HCT116 (cell line): Measurements from ENCODE around the gene KANSL1. TPM values are rescaled to one million over a fixed set of nuclear protein-coding genes. Genes with fewer than 3 reads are reported as not detected.

ENCODE experiments used
- ATAC-seq: fragments of 200-7000 bp; cut with Tn5 transposase; 2 replicates; pipeline ENCODE4 v1.9.1; 2020; ENCODE audit warnings: mild to moderate bottlenecking, moderate library complexity
- BruUV-seq: library from RNA; stranded (reverse); fragments of 400-500 nt; replicated peaks from 2 replicates; lab custom pipeline; 2021; lab: Mats Ljungman, UMichigan
- CTCF ChIA-PET: fragments of 300-600 bp; sonication (Branson Sonifier 250); formaldehyde crosslinking; loops from one replicate; lab custom pipeline; 2021; ENCODE audit warnings: antibody characterized with exemption; lab: Charles Lee
- POLR2A ChIA-PET: fragments of 300-600, 350-600 bp; sonication (Branson Sonifier 250); formaldehyde crosslinking; loops from one replicate; lab custom pipeline; 2021; ENCODE audit warnings: antibody characterized with exemption; lab: Charles Lee
- RAD21 ChIA-PET, 2 experiments: fragments of 300-600 bp; sonication (Branson Sonifier 250); formaldehyde crosslinking; loops; one replicate each; lab custom pipeline; 2023; ENCODE audit warnings: low total read pairs in 2 of 2; ENCODE audit not compliant: uncharacterized antibody in 2 of 2, unreplicated experiment in 2 of 2, low non-redundant PET in 1 of 2; lab: Charles Lee
- DNase-seq: peaks from one replicate; pipeline ENCODE4 v3.0.0-alpha.2; 2010; ENCODE audit warnings: low read depth, low spot score
- H2AFZ ChIP-seq: fragments of 200-600 bp; shearing (Covaris generic), sonication (generic); 2 replicates; pipeline ENCODE4 v1.6.1; 2017; ENCODE audit warnings: low read depth, mixed run types, mixed read lengths, antibody characterized with exemption, low read length; ENCODE audit not compliant: poor library complexity, severe bottlenecking
- H3K27ac ChIP-seq: 2 replicates; pipeline ENCODE4 v1.5.1; 2012; ENCODE audit warnings: low read depth, low read length
- H3K27me3 ChIP-seq: fragments of 200-600 bp; sonication (generic); 2 replicates; pipeline ENCODE4 v1.6.1; 2016; ENCODE audit warnings: mixed run types, low read length, mixed read lengths; ENCODE audit not compliant: insufficient read depth
- H3K36me3 ChIP-seq, 2 experiments: fragments of 200-500 bp in 1 of 2; fragments of 200-600 bp in 1 of 2; sonication (Bioruptor generic) in 1 of 2; sonication (generic) in 1 of 2; 2 replicates each; pipeline versions ENCODE4 v1.5.1 to v1.6.1; 2014 to 2016; ENCODE audit warnings: low read length in 2 of 2, inconsistent platforms in 1 of 2, mixed read lengths in 1 of 2, mixed run types in 1 of 2; ENCODE audit not compliant: insufficient read depth in 2 of 2, control insufficient read depth in 1 of 2
- H3K4me1 ChIP-seq, 2 experiments: fragments of 200-600 bp in 1 of 2; sonication (generic) in 1 of 2; 2 replicates each; pipeline versions ENCODE4 v1.5.1 to v1.6.1; 2012 to 2017; ENCODE audit warnings: low read length in 2 of 2, inconsistent platforms in 1 of 2, mild to moderate bottlenecking in 1 of 2, mixed read lengths in 1 of 2, mixed run types in 1 of 2, moderate library complexity in 1 of 2; ENCODE audit not compliant: insufficient read depth in 2 of 2, control insufficient read depth in 1 of 2
- H3K4me2 ChIP-seq: fragments of 200-600 bp; sonication (generic); 2 replicates; pipeline ENCODE4 v1.6.1; 2017; ENCODE audit warnings: mixed run types, low read length, mixed read lengths
- H3K4me3 ChIP-seq, 2 experiments: fragments of 200-600 bp in 1 of 2; sonication (generic) in 1 of 2; replicated peaks in 1 of 2; 2 replicates each; pipeline ENCODE4 v1.5.1; 2011 to 2016; ENCODE audit warnings: low read length in 2 of 2, control low read depth in 1 of 2, low read depth in 1 of 2, mild to moderate bottlenecking in 1 of 2, mixed read lengths in 1 of 2, mixed run types in 1 of 2
- H3K79me2 ChIP-seq: fragments of 200-600 bp; sonication (generic); 2 replicates; pipeline ENCODE4 v1.6.1; 2017; ENCODE audit warnings: mild to moderate bottlenecking, mixed run types, low read length, moderate library complexity, mixed read lengths; ENCODE audit not compliant: insufficient read depth
- H3K9ac ChIP-seq: fragments of 200-600 bp; sonication (generic); 2 replicates; pipeline ENCODE4 v1.6.1; 2016; ENCODE audit warnings: low read length, mixed read lengths
- H3K9me2 ChIP-seq: fragments of 200-600 bp; sonication (generic), shearing (Covaris generic); 2 replicates; pipeline ENCODE4 v1.6.1; 2017; ENCODE audit warnings: mixed run types, mild to moderate bottlenecking, moderate library complexity; ENCODE audit not compliant: insufficient read depth
- H3K9me3 ChIP-seq, 2 experiments: fragments of 200-500 bp in 1 of 2; fragments of 200-600 bp in 1 of 2; sonication (Bioruptor generic) in 1 of 2; sonication (generic) in 1 of 2; 2 replicates each; pipeline ENCODE4 v1.6.1; 2014 to 2017; ENCODE audit warnings: low read length in 2 of 2, mixed read lengths in 2 of 2, inconsistent platforms in 1 of 2, low read depth in 1 of 2, mild to moderate bottlenecking in 1 of 2, mixed run types in 1 of 2, moderate library complexity in 1 of 2; ENCODE audit not compliant: control insufficient read depth in 1 of 2, insufficient read depth in 1 of 2
- H4K20me1 ChIP-seq: fragments of 200-600 bp; sonication (generic), shearing (Covaris generic); 2 replicates; pipeline ENCODE4 v1.6.1; 2017; ENCODE audit warnings: mixed run types, mild to moderate bottlenecking, moderate library complexity; ENCODE audit not compliant: insufficient read depth
- CBX3 ChIP-seq: IDR thresholded peaks from 2 replicates; pipeline ENCODE4 v1.6.1; 2012; ENCODE audit warnings: low read depth
- ELF1 ChIP-seq: IDR thresholded peaks from 2 replicates; pipeline ENCODE4 v1.6.1; 2012; ENCODE audit warnings: low read depth, borderline replicate concordance
- EZH2 ChIP-seq: fragments of 200-600 bp; sonication (generic); IDR thresholded peaks from 2 replicates; pipeline ENCODE4 v1.6.1; 2017; ENCODE audit warnings: antibody characterized with exemption, mixed run types
- POLR2A ChIP-seq: IDR thresholded peaks from 2 replicates; pipeline ENCODE4 v1.7.0; 2011; ENCODE audit warnings: borderline replicate concordance; ENCODE audit not compliant: insufficient read depth, insufficient read length; ENCODE audit errors: extremely low read depth
- POLR2AphosphoS5 ChIP-seq: IDR thresholded peaks from 2 replicates; pipeline ENCODE4 v1.6.1; 2011; ENCODE audit warnings: mild to moderate bottlenecking, low read depth, low read length, moderate library complexity
- SIN3A ChIP-seq: IDR thresholded peaks from 2 replicates; pipeline ENCODE4 v1.6.1; 2012; ENCODE audit warnings: low read depth
- SP1 ChIP-seq: IDR thresholded peaks from 2 replicates; pipeline ENCODE4 v1.6.1; 2012; ENCODE audit warnings: low read depth
- YY1 ChIP-seq: IDR thresholded peaks from 2 replicates; pipeline ENCODE4 v1.6.1; 2011; ENCODE audit warnings: low read length, low read depth, moderate library complexity, mild to moderate bottlenecking; ENCODE audit not compliant: insufficient replicate concordance; ENCODE audit errors: extremely low read depth
- intact Hi-C: fragments of 100-400 bp; cut with micrococcal nuclease; formaldehyde crosslinking; loops from 2 replicates; pipeline ENCODE4 v1.10.0; 2022
- total RNA-seq: library from RNA; stranded (reverse); gene quantifications from one replicate; pipeline ENCODE4 v1.2.1, GENCODE V29; 2021; ENCODE audit not compliant: unreplicated experiment
- TF ChIP-seq, protein P1 (sequence below): IDR thresholded peaks from 2 replicates; pipeline ENCODE4 v1.6.1; 2012
- TF ChIP-seq, protein P2 (sequence below): IDR thresholded peaks from 2 replicates; pipeline ENCODE4 v1.6.1; 2012; ENCODE audit warnings: low read depth
- TF ChIP-seq, protein P3 (sequence below): IDR thresholded peaks from 2 replicates; pipeline ENCODE4 v1.6.1; 2011; ENCODE audit warnings: mild to moderate bottlenecking, low read length, moderate library complexity; ENCODE audit not compliant: insufficient replicate concordance; ENCODE audit errors: extremely low read depth
- TF ChIP-seq, protein P4 (sequence below): IDR thresholded peaks from 2 replicates; pipeline ENCODE4 v1.6.1; 2012
- TF ChIP-seq, protein P5 (sequence below), 3 experiments: fragments of 200-600 bp in 1 of 3; sonication (generic) in 1 of 3; IDR thresholded peaks in 2 of 3; conservative IDR thresholded peaks in 1 of 3; 2 replicates each; pipeline ENCODE4 v1.5.1; 2012 to 2017; ENCODE audit warnings: low read depth in 2 of 3, low read length in 2 of 3, antibody characterized with exemption in 1 of 3, borderline replicate concordance in 1 of 3, control low read depth in 1 of 3, mild to moderate bottlenecking in 1 of 3, mixed read lengths in 1 of 3, mixed run types in 1 of 3, moderate library complexity in 1 of 3; ENCODE audit not compliant: insufficient read depth in 1 of 3

The KANSL1 gene
- total RNA-seq, 1 experiment from 2014 or later = 77.5 TPM

DNA sequence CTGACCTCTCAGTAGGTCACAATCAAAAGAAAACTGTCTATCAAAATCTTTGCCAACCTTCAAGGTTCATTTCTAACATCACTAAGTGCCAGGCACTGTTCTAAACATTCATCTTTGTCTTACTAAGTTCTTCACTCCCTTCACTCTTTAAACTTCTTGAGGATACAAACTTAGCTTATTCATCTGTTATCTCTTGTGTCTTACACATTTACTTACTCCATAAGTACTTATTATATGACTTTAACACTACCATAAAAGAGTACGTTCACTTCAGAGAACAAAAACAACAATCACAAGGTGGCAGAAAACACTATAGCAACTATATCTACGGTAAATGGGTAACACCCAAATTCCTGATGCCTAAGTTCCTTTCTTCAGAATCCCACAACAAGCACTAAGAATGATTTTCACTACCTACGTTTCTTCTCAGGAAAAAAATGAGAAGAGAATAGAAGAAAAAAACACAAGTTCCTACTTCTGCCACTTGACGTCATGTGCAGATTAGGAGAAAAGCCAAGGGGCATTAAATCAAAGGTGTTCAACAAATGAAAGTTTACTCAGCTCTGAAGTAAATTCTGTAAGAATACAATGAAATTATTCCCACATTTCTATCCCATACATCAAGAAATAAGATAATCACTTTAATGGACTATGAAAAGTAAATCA, 29.2 kb downstream of the KANSL1 start (continued):
- TF ChIP-seq, protein P1, sequence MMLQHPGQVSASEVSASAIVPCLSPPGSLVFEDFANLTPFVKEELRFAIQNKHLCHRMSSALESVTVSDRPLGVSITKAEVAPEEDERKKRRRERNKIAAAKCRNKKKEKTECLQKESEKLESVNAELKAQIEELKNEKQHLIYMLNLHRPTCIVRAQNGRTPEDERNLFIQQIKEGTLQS = no peak
- TF ChIP-seq, protein P2, sequence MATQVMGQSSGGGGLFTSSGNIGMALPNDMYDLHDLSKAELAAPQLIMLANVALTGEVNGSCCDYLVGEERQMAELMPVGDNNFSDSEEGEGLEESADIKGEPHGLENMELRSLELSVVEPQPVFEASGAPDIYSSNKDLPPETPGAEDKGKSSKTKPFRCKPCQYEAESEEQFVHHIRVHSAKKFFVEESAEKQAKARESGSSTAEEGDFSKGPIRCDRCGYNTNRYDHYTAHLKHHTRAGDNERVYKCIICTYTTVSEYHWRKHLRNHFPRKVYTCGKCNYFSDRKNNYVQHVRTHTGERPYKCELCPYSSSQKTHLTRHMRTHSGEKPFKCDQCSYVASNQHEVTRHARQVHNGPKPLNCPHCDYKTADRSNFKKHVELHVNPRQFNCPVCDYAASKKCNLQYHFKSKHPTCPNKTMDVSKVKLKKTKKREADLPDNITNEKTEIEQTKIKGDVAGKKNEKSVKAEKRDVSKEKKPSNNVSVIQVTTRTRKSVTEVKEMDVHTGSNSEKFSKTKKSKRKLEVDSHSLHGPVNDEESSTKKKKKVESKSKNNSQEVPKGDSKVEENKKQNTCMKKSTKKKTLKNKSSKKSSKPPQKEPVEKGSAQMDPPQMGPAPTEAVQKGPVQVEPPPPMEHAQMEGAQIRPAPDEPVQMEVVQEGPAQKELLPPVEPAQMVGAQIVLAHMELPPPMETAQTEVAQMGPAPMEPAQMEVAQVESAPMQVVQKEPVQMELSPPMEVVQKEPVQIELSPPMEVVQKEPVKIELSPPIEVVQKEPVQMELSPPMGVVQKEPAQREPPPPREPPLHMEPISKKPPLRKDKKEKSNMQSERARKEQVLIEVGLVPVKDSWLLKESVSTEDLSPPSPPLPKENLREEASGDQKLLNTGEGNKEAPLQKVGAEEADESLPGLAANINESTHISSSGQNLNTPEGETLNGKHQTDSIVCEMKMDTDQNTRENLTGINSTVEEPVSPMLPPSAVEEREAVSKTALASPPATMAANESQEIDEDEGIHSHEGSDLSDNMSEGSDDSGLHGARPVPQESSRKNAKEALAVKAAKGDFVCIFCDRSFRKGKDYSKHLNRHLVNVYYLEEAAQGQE = no peak
- TF ChIP-seq SP1 = no peak

DNA sequence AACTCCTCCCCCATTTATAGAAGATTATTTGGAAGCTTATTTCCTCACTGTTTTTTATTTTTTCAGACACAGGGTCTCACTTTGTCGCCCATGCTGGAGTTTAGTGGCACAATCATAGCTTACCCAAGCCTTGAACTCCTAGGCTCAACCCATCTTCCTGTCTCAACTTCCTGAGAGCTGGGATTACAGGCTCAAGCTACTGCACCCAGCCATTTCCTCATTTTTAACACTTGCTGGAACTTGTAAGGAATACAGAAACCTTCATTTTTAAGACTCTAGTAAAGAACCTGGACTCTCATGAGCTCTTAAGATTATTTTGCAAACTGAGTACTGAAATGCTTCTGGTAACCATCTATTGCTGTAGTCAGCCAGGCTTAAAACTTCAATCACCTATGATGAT, 29.9 kb downstream of the KANSL1 start:
- no peak overlapping the region for H3K9ac ChIP-seq
- intact Hi-C loops = no loop called here
- peaks cover 60% of the 10 kb centered on the region for H4K20me1 ChIP-seq
- H2AFZ ChIP-seq = no peak overlapping the region
- RAD21 ChIA-PET = no interaction called here
- TF ChIP-seq POLR2A (no peak), POLR2AphosphoS5 (no peak), EZH2 (no peak), ELF1 (no peak), YY1 (no peak), CBX3 (no peak), SIN3A (no peak)
- TF ChIP-seq, protein P3, sequence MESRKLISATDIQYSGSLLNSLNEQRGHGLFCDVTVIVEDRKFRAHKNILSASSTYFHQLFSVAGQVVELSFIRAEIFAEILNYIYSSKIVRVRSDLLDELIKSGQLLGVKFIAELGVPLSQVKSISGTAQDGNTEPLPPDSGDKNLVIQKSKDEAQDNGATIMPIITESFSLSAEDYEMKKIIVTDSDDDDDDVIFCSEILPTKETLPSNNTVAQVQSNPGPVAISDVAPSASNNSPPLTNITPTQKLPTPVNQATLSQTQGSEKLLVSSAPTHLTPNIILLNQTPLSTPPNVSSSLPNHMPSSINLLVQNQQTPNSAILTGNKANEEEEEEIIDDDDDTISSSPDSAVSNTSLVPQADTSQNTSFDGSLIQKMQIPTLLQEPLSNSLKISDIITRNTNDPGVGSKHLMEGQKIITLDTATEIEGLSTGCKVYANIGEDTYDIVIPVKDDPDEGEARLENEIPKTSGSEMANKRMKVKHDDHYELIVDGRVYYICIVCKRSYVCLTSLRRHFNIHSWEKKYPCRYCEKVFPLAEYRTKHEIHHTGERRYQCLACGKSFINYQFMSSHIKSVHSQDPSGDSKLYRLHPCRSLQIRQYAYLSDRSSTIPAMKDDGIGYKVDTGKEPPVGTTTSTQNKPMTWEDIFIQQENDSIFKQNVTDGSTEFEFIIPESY = no peak
- TF ChIP-seq, protein P4, sequence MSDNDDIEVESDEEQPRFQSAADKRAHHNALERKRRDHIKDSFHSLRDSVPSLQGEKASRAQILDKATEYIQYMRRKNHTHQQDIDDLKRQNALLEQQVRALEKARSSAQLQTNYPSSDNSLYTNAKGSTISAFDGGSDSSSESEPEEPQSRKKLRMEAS = no peak
- TF ChIP-seq, protein P5, sequence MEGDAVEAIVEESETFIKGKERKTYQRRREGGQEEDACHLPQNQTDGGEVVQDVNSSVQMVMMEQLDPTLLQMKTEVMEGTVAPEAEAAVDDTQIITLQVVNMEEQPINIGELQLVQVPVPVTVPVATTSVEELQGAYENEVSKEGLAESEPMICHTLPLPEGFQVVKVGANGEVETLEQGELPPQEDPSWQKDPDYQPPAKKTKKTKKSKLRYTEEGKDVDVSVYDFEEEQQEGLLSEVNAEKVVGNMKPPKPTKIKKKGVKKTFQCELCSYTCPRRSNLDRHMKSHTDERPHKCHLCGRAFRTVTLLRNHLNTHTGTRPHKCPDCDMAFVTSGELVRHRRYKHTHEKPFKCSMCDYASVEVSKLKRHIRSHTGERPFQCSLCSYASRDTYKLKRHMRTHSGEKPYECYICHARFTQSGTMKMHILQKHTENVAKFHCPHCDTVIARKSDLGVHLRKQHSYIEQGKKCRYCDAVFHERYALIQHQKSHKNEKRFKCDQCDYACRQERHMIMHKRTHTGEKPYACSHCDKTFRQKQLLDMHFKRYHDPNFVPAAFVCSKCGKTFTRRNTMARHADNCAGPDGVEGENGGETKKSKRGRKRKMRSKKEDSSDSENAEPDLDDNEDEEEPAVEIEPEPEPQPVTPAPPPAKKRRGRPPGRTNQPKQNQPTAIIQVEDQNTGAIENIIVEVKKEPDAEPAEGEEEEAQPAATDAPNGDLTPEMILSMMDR (IDR thresholded peaks at IDR 0.05 in 2 of 3, conservative IDR thresholded peaks at IDR 0.05 in 1 of 3; ENCODE audit: borderline replicate concordance in 1 of 3, insufficient read depth in 1 of 3, low read depth in 2 of 3, low read length in 2 of 3) = no peak
- TF ChIP-seq, protein P1 = no peak
- BruUV-seq = no TSS peak
- POLR2A ChIA-PET = no interaction called here
- no peaks in the 10 kb centered on the region for H3K9me2 ChIP-seq
- H3K4me1 ChIP-seq = peaks cover 5 to 7% of the 10 kb centered on the region in 2 experiments; a peak in 2 of 4 replicates
- DNase-seq = no peak
- H3K79me2 ChIP-seq = peaks cover 98% of the 10 kb centered on the region
- no peaks in the 10 kb centered on the region for H3K9me3 ChIP-seq
- H3K36me3 ChIP-seq = no peaks in the 10 kb centered on the region
- no peak overlapping the region for H3K4me2 ChIP-seq
- no peak for ATAC-seq
- CTCF ChIA-PET = no interaction called here
- H3K27ac ChIP-seq = no peak overlapping the region
- H3K4me3 ChIP-seq = no peak overlapping the region
- H3K27me3 ChIP-seq = no peaks in the 10 kb centered on the region
